Tibial artery (tissue), 4 donors: ENCODE results near the gene PLXNA1.

Experiments
- DNase-seq, 2 donors: peaks; one replicate each; pipeline ENCODE4 v3.0.0-alpha.2; 2019
- H3K27ac ChIP-seq, 2 donors: fragments of 200-600 bp; sonication (generic) in 1 of 2; 1 replicate in 1 of 2; 2 replicates in 1 of 2; pipeline ENCODE4 v1.5.1; 2018 to 2019; ENCODE audit warnings: mild to moderate bottlenecking in 1 of 2
- H3K27me3 ChIP-seq, 2 donors: fragments of 200-600 bp; sonication (generic) in 1 of 2; one replicate each; pipeline versions ENCODE4 v1.5.1 to v1.6.0; 2016 to 2019
- H3K36me3 ChIP-seq, 3 donors: fragments of 200-600 bp; sonication (generic) in 2 of 3; one replicate each; pipeline ENCODE4 v1.5.1; 2016 to 2019; ENCODE audit warnings: mild to moderate bottlenecking in 2 of 3
- H3K4me1 ChIP-seq, 4 donors: fragments of 200-600 bp; sonication (generic) in 2 of 4; 1 replicate in 3 of 4; 2 replicates in 1 of 4; pipeline ENCODE4 v1.5.1; 2016 to 2019
- H3K4me3 ChIP-seq, 2 donors: fragments of 200-600 bp; sonication (generic) in 1 of 2; 1 replicate in 1 of 2; 2 replicates in 1 of 2; pipeline ENCODE4 v1.5.1; 2018 to 2019; ENCODE audit warnings: mild to moderate bottlenecking in 2 of 2
- H3K9me3 ChIP-seq, 3 donors: fragments of 200-600 bp; sonication (generic) in 1 of 3; one replicate each; pipeline ENCODE4 v1.5.1; 2016 to 2019
- CTCF ChIP-seq, 2 experiments: fragments of 200-600 bp in 1 of 2; fragments of 450-650 bp in 1 of 2; IDR thresholded peaks; one replicate each; pipeline ENCODE4 v1.5.1; 2017 to 2019; ENCODE audit warnings: antibody characterized with exemption in 2 of 2, mild to moderate bottlenecking in 1 of 2, moderate library complexity in 1 of 2
- intact Hi-C: fragments of 100-400 bp; cut with DNase I; formaldehyde crosslinking; loops from one replicate; pipeline ENCODE4 v1.15.0; 2023; ENCODE audit warnings: low total_unique reads

The PLXNA1 gene

GRCh38 chr3:126976906-126977305, 6.0 kb upstream of the PLXNA1 start:
- DNase-seq: no peak
- no peak overlapping the region for H3K27ac ChIP-seq
- peaks cover 0 to 16% of the 10 kb centered on the region in 2 donors for H3K27me3 ChIP-seq
- H3K4me3 ChIP-seq: no peak overlapping the region
- no peaks in the 10 kb centered on the region for H3K36me3 ChIP-seq
- peaks cover 0 to 3% (median under 1%) of the 10 kb centered on the region in 4 donors for H3K4me1 ChIP-seq
- intact Hi-C loops: no loop called here
- H3K9me3 ChIP-seq: peaks cover 0 to 11% (median 7%) of the 10 kb centered on the region in 3 donors
- TF ChIP-seq CTCF (IDR thresholded peaks at IDR 0.05): no peak

- H3K4me3 ChIP-seq: no peak overlapping the region
- H3K4me1 ChIP-seq: peaks cover 0 to 11% (median 7%) of the 10 kb centered on the region in 4 donors
- H3K36me3 ChIP-seq: no peaks in the 10 kb centered on the region
- peaks cover 0 to 9% of the 10 kb centered on the region in 2 donors for H3K27me3 ChIP-seq
- DNase-seq: no peak
- H3K9me3 ChIP-seq: peaks cover 0 to 11% (median 7%) of the 10 kb centered on the region in 3 donors
- intact Hi-C loops: no loop called here
- H3K27ac ChIP-seq: no peak overlapping the region
- TF ChIP-seq CTCF (IDR thresholded peaks at IDR 0.05): no peak
Observed at GRCh38 chr3:126977821-126978220, 5.1 kb upstream of the PLXNA1 start.

- Histone ChIP-seq H3K4me3 (no peak overlapping the region), H3K9me3 (peaks cover 0 to 11% (median 7%) of the 10 kb centered on the region in 3 donors)
- TF ChIP-seq CTCF (IDR thresholded peaks at IDR 0.05): no peak
Observed at GRCh38 chr3:126978291-126978690, 4.6 kb upstream of the PLXNA1 start.

GRCh38 chr3:126979046-126979628, 3.8 kb upstream of the PLXNA1 start:
- Histone ChIP-seq H3K4me3 (no peak overlapping the region), H3K27ac (no peak overlapping the region), H3K4me1 (peaks cover 0 to 16% (median 11%) of the 10 kb centered on the region in 4 donors), H3K9me3 (peaks cover 0 to 11% (median 2%) of the 10 kb centered on the region in 3 donors), H3K36me3 (no peaks in the 10 kb centered on the region), H3K27me3 (peaks cover 0 to 2% of the 10 kb centered on the region in 2 donors)
- TF ChIP-seq CTCF (IDR thresholded peaks at IDR 0.05): no peak
- no peak for DNase-seq
- intact Hi-C loops: no loop called here

More at GRCh38 chr3:126978291-126978690, 4.6 kb upstream of the PLXNA1 start:
- DNase-seq: no peak
- H3K4me1 ChIP-seq: peaks cover 0 to 11% (median 7%) of the 10 kb centered on the region in 4 donors
- no peak overlapping the region for H3K27ac ChIP-seq
- intact Hi-C loops: no loop called here
- H3K36me3 ChIP-seq: no peaks in the 10 kb centered on the region
- H3K27me3 ChIP-seq: peaks cover 0 to 9% of the 10 kb centered on the region in 2 donors

- DNase-seq: no peak
- H3K4me3 ChIP-seq: no peak overlapping the region
- peaks cover 0 to 2% of the 10 kb centered on the region in 2 donors for H3K27me3 ChIP-seq
- H3K27ac ChIP-seq: no peak overlapping the region
- H3K9me3 ChIP-seq: no peaks in the 10 kb centered on the region
- intact Hi-C loops: loop anchor here (10.0 kb wide), 2 partner anchors 226 to 276 kb away; partner anchors contain the start of gene CHCHD6
- no peak for TF ChIP-seq CTCF (IDR thresholded peaks at IDR 0.05)
- H3K4me1 ChIP-seq: peaks cover 0 to 28% (median 23%) of the 10 kb centered on the region in 4 donors
- no peaks in the 10 kb centered on the region for H3K36me3 ChIP-seq
Observed at GRCh38 chr3:126980266-126980811, 2.6 kb upstream of the PLXNA1 start.
